ENCODE data around the gene PDCL3. TPM values are rescaled to one million over a fixed set of nuclear protein-coding genes. Genes with fewer than 3 reads are reported as not detected.

Gene PDCL3
- total RNA-seq, 1 donor from 2014 or later, result 19.7 TPM

DNA sequence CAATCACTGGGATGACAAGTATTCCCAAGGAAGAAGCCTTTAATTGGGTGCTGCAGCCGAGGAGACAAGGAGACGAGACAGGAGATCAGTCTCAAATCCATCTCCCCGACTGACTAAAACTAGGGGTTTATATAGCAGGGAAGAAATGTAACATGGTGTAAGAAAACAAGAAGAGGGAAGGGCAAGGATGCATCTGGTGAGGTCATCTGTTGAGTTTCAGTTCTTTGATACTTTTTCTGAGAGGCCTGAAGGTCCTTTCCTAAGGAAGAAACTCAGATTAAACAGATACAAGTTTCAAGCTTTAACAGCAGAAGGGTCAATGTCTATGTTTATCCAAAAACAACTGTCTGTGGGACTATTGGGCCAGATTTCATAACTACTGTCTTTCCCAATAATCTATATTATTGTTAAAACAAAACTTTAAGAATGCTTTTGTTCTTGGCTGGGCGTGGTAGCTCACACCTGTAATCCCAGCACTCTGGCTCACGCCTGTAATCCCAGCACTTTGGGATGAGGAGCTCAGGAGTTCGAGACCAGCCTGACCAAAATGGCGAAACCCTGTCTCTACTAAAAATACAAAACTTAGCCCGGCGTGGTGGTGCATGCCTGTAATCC, 2.5 kb upstream of the PDCL3 start:
- DNase-seq (ENCODE audit: low spot score), result no peak

DNA sequence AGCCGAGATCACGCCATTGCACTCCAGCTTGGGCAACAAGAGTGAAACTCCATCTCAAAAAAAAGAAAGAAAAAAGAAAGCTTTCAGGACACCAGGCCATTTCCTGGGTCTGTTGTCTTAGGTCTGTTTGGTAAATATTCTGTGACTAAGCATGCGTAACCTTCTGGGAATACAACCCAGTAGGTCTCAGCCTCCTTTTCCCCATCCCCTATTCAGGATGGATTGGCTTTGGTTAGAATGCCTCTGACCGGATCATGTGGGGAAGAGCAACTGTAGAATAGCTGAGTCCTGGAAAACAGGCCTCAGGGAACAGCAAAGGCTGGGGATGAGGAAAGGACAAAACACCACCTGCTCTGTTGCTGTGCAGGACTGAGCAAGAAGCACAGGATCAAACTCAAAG, 1.6 kb upstream of the PDCL3 start:
- no peak for DNase-seq (ENCODE audit: low spot score)

DNA sequence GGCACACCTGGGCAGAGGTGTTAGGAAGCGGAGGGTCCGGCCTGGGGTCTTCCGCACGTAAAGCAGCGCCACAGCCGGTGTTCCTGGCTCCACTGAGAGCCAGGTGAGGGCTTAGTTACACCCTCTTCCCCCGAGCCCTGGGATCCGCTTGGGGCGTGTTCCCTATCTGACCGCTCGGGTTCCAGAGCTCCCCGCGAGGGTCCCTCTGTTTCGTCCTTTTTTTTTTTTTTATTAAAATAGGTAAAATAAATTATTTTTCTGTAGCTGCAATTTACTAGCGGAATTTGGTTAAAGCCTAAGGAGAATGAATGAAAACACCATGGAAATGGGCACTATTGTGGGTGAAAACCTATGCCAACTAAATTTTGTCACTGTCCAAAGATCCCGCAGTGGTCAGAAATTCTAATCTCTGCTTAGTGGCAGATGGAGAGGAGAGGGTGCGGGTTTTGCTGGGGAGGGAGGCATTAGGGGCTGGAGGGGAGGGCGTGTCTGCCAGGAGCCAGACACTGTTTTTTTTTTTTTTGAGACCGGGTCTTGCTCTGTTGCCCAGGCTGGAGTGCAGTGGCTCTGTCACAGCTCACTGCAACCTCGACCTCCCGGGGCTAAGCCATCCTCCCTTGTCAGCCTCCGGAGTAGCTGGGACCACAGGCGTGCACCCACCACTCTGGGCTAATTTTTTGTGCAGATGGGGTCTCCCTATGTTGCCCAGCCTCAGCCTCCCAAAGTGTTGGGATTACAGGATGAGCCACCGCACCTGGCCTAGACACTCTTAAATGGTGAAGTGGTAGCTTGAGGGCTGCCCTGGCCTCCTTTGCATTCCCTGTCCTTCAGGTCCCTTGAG, 834 bp downstream of the PDCL3 start:
- DNase-seq (ENCODE audit: low spot score), result no peak

DNA sequence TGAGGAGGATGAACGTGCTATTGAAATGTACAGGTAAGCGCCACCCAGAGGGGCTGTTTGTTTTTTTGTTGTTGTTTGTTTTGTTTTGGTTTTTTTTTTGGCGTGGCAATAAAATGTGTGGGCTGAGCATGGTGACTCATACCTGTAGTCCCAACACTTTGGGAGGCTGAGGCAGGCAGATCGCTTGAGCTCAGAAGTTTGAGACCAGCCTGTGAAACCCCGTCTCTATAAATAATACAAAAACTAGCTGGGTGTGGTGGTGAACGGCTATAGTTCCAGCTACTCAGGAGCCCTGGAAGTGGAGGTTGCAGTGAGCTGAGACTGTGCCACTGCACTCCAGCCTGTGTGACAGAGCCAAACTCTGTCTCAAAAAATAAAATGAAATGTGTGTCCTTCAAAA, 6.2 kb downstream of the PDCL3 start:
- DNase-seq (ENCODE audit: low spot score), result no peak

DNA sequence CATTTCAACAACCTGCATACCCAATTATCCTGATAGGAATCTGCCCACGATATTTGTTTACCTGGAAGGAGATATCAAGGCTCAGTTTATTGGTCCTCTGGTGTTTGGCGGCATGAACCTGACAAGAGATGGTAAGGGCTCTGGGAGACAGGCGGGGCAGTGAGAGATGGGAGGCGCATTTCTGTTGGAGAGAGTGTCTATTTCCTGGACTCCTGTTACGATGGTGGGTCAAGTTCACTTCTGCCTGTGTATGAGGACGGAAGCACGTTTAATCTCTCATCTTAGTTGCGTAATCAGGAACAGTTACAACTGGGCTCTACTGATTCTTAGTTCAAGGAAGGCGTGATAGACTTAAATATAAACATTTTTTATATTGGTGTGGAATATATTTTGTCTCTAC, 8.9 kb downstream of the PDCL3 start:
- DNase-seq (ENCODE audit: low spot score), result no peak

DNA sequence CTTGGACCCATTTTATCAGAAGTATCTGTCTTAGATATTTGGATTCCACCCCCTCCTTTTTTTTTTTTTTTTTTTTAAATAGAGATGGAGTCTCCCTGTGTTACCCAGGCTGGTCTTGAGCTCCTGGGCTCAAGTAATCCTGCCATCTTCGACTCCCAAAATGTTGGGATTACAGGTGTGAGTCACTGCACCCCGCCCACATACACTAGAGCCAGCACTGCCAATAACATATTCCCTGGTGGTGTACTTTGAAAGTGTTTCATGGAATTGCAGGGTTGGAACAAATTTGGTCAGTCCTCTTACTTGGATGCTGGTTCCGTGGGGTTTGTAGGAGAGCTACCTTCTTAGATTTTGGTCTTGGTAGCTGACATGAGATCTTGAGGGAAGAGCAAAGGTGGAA, 15.0 kb downstream of the PDCL3 start:
- DNase-seq (ENCODE audit: low spot score), result no peak

DNA sequence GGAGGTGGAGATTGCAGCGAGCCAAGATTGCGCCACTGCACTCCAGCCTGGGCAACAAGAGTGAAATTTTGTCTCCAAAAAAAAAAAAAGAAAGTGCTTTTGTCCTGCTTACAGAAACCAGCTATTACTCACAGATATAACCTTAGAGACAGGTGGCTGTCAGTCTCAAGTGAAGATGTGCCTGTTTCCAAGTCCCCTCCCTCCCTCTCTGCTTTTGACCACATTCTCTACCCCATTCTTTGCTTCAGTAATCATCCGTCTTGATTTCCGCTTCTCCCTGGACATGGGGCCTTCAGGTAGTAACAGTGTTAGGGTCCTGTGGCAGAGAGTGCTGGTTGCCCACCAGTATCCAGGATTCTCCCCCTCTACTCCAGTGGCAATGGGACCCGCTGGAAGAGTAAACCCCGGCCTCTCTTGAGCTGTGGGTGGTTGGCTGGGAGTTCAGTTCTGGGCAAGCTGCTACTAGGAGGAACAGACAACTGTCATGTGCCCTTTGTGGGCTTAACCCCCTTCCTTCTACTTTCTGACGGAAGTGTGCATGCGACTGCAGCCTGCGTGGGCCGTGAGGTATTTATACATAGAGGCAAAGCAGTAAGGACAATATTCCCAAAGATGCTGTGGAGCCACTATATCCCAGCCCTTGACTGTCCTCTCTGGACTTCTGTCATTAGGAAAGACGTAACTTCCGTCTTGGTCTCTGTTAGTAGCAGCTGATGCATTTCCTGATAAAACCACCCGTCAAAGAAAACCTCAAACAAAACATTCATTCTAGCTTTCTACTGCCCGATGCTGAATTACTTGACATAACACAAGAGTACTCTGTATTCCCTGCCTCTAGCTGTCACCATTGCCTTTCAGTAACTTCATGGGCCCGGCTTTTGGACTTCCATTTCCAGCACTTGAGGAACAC, 17.8 kb downstream of the PDCL3 start:
- peak; percentile 20 for DNase-seq (ENCODE audit: low spot score)

DNA sequence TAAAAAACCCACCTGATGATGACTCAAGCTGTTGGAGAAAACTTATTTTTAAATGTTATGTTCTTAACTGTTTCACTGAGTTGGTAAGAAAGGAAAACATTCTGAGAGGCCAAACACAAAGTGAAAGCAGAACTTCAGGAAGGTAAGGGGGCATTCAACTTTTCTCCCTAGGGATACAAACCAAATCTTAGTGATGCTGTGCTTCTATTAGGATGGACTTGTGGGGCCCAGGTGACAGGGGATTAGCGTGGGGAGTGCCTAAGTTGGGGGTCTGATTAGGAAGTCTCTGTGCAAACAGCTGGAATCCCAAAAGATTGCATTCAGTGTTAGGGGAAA, 18.5 kb downstream of the PDCL3 start:
- no peak for DNase-seq (ENCODE audit: low spot score)

DNA sequence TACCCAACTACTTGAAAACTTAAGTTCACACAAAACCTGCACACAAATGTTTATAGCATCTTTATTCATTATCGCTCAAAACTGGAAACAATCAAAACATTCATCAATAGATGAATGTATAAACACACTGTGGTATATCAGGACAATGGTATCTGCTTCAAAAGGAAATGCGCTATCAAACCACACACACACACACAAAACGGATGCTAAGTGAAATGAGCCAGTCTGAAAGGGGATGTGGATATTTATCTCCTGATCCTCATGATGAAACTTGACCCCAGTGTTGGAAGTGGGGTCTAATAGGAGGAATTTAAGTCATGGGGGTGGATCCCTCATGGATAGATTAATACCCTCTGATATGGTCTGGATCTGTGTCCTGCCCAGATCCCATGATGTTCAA, 22.0 kb downstream of the PDCL3 start:
- no peak for DNase-seq (ENCODE audit: low spot score)

DNA sequence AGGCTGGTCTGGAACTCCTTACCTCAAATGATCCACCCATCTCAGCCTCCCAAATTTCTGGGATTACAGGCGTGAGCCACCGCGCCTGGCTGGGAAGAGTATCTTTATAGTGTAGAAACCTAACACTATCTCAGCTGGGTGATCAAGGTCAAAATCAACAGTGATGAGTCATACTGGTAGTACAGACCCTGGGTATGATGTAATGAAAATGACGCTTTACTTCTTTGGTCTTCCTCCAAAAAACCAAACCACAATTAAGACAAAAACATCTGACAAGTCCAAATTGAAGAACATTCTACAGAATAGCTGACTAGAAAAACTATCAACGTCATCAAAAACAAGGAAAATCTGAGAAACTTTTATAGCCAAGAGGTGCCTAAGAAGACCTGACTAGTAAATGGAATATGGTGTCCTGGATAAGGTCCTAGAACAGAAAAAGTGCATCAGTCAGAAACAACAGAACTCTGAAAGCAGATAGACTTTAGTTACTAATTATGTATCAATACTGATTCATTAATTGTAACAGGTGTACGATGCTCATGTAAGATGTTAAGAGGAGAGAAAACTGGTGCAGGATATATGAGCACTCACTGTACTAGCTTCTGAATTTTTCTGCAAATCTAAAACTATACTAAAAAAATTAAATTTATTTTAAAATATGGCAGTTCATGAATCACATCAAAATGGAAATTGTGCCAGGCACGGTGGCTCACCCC, 25.4 kb downstream of the PDCL3 start:
- no peak for DNase-seq (ENCODE audit: low spot score)

DNA sequence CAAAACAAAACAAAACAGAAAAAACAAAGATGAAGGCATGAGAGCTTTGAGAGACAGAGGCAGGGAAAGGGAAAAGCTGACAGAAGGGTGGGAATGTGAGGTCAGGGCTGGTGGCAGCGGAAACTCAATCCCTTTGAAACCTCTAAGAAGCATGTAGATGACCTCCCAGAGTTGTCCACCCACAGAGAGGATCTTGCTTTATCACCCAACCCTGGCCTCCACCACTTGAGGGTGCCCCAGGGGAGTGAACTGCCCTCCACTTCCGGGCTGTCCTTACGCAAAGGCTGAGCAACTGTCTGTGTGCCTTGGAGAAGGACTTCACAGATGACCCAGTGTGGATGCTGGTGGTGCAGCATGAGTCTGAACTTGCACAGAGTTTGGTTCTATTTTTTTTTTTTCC, 26.7 kb downstream of the PDCL3 start:
- no peak for DNase-seq (ENCODE audit: low spot score)

DNA sequence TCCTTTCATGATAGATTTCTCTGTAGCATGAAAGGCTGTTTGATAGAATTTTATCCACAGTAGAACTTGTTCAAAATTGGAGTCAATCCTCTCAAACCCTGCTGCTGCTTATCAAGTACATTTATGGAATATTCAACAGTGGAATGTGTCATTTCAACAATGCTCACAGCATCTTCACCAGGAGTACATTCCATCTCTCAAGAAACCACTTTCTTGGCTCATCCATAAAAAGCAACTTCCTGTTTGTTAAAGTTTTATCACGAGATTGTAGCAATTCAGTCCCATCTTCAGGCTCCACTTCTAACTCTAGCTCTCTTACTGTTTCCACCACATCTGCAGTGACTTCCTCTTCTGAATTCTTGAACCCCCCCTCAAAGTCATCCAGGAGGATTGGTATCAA, 29.4 kb downstream of the PDCL3 start:
- no peak for DNase-seq (ENCODE audit: low spot score)

DNA sequence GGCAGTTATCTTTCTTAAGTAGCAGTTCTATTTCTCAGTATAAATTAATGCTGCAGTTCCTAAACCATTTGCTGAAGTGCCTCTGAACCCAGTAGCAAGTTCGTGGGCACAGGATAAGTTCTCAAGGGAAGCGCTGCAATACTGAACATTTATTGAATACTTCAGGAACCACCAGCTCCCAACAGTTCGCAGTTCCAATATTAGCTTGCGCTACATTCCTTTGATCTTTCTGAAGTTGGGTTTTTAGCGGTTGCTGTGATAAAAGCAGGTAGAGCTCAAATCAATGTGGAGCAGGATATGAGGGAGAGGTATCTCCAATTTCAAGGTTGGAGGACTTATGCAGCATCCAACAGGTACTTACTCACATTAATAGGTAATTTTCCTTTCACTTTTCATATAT, 33.7 kb downstream of the PDCL3 start:
- no peak for DNase-seq (ENCODE audit: low spot score)

DNA sequence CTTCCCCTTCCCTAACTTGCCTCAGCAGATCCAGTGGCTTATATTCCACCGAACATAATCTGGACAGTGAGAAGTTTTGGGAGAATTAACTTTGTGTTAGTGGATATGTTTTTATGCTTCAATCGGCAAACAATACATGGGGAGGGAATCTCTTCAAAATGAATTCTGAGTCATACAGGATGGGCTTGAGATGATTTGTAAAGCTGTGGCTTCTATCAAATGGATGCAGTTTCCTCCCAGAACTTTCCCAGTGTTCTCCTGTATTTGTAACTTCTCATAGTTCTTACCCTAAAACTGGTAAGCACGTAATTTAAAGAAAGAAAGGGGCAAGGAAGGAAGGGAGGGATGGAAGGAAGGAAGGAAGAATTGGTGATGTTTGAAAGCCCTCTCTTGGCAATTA, 36.8 kb downstream of the PDCL3 start:
- no peak for DNase-seq (ENCODE audit: low spot score)

DNA sequence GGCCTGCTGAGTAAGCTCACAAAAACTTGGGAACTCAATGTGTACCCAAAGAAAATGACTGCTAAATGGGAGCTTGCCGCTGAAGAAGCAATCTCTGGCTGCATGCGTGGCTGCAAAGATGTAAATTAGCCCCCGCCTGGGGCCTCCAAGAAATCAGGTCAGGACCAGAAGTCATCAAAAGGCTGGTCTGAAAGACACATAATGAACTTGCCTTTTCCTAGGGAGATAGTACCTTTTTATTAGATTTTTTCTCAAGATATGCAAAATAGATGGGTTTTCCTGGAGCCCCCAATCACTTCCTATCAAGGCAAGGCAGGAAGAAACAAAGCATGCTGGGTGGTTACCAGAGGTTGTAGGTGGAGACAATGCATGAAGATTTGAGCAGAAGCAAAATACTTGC, 38.9 kb downstream of the PDCL3 start:
- no peak for DNase-seq (ENCODE audit: low spot score)

DNA sequence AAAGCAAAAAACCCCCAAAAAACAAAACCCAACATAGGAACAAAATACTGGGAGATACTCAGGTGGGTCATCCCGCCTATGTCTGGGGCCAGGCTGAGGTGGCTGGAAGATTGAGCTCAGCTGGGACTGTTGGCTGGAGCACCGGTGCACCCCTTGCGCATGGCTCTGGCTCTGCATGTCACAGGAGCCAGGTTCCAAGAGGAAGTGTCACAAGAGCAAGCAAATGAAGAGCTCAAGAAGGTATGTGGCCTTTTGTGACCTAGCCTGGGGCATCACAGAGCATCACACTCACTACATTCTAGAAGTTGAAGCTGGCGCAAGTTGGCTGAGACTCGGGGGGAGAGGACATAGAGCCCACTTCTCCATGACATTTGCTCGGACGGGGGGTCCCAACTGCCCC, 40.6 kb downstream of the PDCL3 start:
- no peak for DNase-seq (ENCODE audit: low spot score)

DNA sequence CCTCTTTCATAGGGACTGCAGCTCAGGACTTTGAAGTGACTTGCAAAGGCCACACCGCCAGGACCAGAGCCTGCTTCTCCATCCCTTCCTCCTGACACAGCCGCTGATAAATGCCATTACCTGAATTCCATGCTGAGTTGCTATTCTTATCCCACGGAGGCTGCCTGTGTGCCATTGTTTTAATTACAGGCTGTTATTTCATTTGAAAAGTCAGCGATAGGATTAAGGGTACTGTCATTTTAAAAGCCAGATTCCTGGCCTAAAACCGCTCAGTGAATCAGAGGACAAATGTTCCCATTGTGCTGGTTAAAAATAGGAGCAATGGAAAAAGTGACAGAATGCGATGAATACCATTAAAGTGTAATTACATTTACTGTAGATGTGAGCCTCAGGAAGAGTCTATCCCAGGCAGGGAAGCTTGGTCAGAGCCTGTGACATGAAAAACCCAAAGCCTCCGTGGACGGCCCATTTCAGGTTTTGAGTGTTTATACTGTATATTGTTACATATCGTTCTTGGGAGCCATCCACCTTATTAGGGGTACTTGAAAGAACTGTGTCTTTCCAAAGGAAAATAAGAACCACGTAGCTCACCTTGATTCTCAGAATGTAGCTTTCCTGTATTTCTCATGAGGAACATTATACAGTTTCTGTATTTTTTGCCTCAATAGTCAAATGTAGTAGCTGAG, 41.3 kb downstream of the PDCL3 start:
- DNase-seq (ENCODE audit: low spot score), result no peak

DNA sequence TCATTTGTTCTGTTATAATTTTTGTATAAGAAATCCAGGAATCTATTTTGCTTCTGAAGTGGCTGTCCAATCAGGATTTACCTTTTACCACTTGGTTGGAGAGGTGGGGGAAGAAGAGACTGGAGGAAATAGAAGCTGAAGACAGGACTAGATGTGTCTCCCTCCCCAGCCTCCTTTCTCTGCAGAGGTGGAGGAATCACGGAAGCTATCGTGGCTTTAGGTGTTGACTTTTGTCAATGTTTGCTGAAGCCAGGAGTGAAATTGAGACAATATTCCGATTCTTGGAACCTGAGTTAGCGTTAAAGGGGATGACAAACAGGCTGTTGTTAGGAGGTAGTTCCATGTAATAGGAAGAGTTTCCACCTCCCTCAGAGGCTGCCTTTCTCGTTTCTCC, 43.5 kb downstream of the PDCL3 start:
- DNase-seq (ENCODE audit: low spot score), result no peak

DNA sequence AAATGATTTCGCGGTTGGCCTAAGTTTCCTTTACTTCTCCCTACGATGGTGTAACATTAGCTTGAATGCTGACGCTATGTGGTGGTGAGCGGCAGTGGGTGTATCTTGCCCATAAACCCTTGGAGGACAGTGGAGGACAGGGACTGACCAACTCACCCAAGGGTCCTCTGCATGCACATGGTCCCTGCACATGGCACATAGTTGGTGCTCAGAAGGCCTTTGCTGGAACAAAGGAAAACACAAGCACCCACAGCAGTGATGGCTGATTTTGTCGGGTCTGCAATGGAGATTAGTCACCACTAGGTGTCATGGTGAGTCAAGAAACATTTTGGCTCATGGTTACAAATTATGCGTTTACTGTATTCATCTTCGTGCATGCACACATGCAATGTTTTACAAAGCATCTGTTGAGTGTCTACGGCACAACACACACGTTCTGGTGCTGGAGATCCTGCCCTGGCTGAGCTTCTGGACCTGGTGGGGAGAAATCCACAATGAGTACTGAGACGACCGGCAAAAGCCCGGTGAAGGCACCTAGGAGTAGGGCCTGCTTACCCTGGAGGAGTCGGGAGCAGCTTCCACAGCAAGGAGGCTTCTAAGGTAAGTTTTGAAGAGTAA, 44.0 kb downstream of the PDCL3 start:
- peak; percentile 16 for DNase-seq (ENCODE audit: low spot score)

DNA sequence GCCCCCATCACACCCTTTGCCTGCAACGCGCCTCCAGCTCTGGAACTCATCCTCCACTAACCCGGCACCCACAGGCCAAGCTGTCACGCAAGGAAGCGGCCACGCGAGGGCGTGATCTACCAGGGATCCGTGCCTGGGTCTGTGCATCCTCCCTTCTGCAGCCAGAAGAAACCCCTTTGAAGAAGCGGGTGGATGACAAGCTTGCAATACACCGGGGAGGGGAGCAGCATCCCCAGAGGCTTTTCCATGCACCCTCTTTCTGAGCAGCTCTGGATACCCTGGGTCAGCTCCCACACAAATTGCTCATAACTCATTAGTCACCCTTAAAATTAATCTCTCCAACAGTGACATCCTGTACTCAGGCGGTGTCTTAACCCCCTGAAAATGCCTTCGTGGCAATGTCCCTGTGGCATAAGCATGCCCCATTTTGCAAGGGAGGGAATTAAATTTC, 47.6 kb downstream of the PDCL3 start:
- peak; percentile 63 for DNase-seq (ENCODE audit: low spot score)

All from mucosa of gallbladder (tissue), 1 donor.